NCI-H2171 (cell line): ENCODE results near the gene SIPA1L2.

Source experiments
- DNase-seq: peaks from one replicate; lab custom pipeline; 2025; lab: John Stamatoyannopoulos, UW

Gene SIPA1L2

GRCh38 chr1:232643251-232643650, 13.3 kb upstream of the SIPA1L2 start:
- DNase-seq, result no peak

DNA sequence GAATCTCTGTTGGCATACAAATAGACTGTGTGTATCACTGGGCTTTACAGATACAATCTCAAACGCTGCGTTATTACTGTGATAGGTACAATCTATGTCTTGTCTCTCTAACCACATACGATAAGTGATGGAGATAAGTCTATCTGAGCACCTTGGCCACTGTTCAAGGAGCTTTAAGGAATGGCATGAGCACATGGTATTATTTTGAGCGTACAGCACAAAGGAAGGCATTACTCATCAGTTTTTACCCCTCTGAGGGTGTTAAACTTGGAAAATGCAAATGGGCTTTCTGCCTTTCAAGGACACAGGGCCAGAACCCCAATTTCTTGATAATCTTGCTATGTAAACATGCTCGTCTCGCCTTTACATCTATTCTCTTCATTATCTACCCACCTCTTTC, 11.6 kb upstream of the SIPA1L2 start:
- no peak for DNase-seq

DNA sequence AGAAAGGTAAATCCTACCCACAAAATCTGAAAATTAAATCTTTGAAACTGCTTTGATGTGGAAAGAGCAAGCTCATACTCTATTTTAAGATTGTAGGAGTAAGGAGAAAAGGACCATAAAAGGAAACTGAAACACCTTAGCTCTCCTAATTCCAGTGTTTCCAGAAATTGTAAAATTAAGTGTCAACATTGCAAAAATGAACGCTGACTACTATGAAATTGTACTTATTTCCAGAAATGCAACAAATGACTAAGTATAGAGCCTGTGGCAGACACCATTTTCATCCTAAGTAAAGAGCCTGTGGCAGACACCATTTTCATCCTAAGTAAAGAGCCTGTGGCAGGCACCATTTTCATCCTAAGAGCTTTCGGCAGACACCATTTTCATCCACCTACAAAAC, 6.9 kb upstream of the SIPA1L2 start:
- no peak for DNase-seq

DNA sequence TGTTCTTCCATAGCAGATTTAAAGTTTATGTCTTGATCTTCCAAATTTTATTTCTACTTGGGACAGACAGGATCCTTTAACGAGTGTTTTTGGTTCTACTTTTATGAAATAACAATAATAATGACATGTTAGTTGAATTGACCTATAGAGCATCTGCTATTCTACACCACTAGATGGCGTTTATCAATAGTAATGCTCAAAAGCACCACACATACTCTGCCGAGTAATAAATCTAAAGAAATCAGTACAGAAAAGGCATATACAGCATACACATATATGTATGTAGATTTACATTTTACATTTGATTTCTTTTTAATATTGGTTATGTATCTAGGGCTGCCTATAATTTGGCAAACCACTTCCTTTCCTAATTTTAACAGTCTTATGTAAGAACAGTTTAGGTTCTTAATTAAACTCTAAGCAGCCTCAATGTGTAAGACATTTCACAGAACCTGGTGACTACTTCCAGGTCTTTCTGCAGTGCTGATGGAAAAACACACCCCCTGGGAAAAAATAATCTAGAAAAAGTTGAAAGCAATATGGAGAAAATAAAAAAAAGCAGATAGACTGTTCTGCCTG, 5.9 kb upstream of the SIPA1L2 start:
- peak; percentile 58 for DNase-seq

DNA sequence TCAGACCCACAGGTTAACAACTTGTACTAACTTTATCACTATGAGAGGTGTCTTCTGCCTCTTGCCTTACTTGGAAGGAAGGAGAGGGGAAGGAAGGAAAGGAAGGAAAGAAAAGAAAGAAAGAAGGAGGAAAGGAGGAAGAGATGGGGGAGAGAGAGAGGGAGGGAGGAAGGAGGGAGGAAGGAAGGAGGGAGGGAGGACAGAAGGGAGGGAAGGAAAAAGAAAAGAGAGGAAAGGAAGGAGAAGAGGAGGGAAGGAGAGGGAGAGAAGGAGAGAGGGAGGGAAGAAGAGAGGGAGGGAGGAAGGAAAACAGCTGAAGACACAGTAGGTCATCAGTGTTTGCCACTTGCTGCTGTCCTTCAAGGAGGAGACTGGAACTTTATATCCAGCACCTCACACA, 5.3 kb upstream of the SIPA1L2 start:
- DNase-seq, result no peak

- DNase-seq, result no peak
Measured at GRCh38 chr1:232634096-232634495, 4.2 kb upstream of the SIPA1L2 start.

- DNase-seq, result no peak
Measured at GRCh38 chr1:232630894-232631195, 912 bp upstream of the SIPA1L2 start.

GRCh38 chr1:232629250-232630046, 485 bp downstream of the SIPA1L2 start:
- no peak for DNase-seq

DNA sequence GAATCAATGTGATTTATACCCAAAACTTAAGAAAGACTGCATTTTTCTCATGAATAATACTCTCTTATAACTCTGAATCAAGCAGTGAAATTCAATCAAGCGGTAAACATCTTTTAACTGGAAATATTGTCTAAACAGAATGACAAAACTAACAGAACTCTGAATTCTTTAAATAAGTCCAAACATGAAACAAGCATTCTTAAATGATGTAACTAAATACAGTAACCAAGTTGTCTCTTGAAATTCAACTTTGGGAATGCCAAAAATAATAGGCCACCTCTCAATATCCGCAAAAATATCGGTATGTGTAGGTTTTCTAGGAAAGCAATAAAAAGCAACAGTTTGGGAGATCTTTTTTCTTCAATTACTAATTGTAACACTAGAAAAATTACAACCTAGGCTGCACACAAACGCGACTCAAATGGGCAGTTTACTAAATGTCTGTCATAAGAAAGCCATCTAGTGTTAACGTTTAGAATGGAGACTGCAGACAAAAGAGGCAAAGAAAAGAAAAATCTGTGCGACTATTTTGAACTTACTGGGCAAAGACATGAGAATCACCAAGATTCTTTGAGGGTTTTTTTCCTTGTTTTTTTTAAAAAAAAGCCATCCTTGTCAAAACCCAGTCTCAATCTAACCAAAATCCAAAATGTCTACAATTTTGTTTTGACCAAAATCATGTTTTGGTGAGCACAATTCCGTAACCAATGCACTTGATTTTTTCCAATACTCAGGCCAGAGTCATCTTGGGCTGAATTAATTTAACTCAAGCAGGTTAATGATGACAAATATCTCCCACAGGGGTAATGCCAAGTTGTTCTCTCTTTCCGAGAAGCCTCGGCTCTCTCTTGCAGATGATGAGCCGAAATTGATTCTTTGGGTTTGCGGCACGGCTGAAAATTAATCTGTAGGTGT, 1.3 kb downstream of the SIPA1L2 start:
- no peak for DNase-seq

GRCh38 chr1:232627645-232628334, 2.1 kb downstream of the SIPA1L2 start:
- DNase-seq, result peak; percentile 68

DNA sequence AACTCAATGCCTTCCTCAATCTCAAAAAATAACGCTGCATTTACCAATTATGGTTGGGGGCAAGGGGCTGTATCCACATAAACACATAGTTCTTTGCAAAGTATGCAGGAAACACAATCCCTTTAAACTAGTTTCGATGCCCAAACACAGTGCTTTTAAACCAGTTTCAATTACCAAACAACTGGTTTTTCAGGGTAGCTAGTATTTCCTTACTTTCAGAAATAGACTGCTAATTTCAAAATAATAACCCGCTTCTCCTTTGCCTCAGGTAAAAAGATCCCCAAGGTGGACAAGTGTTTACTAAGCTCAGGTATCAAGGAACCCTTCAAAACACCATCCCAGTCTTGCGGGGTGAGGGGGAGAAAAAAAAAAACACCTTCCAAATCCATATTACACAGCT, 2.8 kb downstream of the SIPA1L2 start:
- DNase-seq, result no peak

DNA sequence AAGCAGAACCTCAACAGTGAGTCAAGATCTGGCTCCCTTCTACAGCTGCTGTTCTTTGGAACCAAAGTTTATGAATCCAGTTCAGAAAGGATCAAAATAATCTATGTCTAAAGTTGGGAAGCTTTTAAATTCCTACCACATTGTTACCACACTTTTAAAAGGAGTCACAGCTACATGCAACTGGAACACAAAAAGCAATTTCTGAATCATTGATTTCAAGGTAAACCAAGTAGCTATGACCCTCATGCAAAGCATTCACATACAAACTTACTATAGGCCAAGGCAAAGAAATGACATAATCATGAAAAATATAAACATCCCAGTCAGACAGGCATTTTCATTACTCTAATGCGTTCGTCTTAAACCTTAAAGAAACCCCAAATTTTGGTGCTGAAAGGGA, 3.5 kb downstream of the SIPA1L2 start:
- no peak for DNase-seq

DNA sequence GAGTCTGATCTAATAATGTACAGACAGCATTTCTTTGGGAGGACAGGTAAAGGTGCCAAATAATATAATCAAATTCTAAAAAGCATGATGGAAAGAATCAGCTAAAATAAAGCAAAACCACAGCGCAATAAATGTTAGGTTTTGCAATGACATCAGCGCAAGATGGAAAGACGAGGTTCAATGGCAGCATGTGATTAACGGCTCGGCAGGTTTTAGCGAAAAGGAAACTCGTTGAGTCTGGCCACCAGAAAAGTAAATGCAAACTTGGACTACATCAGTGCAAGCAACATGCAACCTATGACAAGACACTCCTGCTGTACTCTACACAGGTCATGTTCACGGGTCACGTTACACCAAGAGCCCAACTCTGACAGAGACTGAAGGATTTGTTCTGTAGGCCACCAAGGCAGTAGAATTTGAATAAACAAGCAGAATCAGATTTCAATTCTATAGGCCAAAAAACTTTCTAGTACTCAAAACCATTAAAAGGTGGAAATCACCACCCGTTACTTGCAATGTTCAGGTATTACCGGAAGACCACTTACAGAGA, 4.5 kb downstream of the SIPA1L2 start:
- DNase-seq, result no peak

GRCh38 chr1:232624546-232625281, 5.2 kb downstream of the SIPA1L2 start:
- no peak for DNase-seq

DNA sequence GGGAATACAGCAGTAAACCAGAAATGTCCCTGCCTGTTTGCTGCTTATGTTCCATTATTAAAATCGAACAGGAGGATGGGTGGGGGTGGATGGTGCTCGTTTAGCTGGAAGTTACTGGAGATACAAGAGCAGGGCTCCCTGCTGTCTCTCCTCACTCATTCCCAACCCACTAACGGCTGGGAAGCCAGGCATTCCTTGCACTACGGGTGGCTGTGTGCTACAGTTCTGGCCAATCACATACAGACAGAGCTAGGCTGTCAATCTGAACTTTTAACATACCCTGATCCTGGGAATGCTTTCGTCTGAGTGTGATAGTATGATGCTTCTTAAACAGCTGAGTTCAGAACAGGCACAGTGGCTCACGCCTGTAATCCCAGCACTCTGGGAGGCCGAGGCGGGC, 7.0 kb downstream of the SIPA1L2 start:
- DNase-seq, result no peak

- peak; percentile 49 for DNase-seq
Measured at GRCh38 chr1:232622378-232622777, 7.6 kb downstream of the SIPA1L2 start.

DNA sequence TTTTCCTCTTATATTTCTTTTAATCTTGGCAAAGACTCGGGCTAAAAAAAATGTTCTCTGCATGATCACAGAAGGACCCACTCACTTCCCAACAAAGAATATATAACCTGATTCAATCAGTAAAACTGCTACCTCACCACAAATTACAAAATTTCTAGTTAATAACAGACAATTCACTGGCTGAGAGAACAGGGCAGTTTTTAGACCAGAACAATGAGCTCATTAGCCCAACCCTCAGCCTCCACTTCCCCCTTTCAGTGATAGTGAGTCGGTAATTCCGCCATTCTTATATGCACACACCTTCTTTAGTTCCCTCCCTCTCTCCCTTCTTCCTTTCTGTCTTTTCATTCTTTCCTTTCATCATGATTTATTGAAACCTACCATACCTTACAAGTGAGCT, 8.9 kb downstream of the SIPA1L2 start:
- DNase-seq, result no peak

DNA sequence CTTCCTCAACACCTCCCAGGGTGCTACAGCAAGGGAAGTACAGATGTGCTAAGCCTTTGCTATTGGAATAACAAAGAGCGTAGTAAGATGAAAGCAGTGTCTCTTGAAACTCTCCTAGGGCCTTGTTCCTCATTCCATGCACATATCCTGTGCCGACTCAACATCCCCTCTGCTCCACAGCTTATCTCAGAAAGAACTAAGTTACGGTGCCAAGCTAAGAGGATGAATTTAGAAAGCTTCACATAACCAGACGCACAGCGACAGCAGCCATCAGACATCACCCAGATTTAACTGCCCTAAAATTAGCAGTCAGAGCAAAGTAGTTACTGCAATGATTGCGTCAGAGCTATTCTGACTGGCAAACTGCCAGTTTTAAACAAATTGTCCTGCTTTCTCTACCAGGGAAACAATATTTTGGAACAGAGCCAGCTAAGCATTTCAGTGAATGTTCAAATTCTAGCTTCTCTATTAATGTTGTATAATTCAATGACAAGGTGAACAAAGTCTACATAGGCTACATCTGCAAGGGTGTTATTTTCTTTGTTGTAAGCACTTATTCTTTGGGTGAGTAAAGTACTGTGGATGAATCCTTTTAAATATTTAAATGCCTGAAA, 9.5 kb downstream of the SIPA1L2 start:
- DNase-seq, result peak; percentile 86

- DNase-seq, result no peak
Measured at GRCh38 chr1:232617237-232617636, 12.7 kb downstream of the SIPA1L2 start.

GRCh38 chr1:232615306-232615800, 14.6 kb downstream of the SIPA1L2 start:
- DNase-seq, result no peak

DNA sequence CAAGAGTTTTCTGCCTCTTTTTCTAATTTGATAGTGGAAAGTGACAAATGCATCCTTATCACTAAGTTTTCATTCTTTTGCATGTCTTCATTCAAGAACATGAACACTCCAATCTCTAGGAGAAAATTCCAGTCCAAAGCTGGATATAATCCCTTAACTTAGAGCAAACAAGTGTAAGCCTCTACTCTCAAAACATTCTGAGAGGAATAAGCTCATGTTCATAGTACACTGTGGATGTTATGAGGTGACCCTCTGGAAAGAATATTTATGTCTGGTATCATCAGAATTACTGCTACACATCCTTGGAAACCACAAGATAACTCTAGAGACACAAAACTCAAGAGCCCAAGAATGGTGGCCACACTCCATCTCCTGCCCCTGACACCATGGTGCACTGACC, 15.1 kb downstream of the SIPA1L2 start:
- DNase-seq, result no peak
